DMS153 treated with DMSO at 0.1 percent for 48 hours (cell line): ENCODE measurements around the gene CYSTM1.
A peak's percentile ranks its signal among the peaks of the same experiment; 100 is the strongest.

Source experiments
- DNase-seq: peaks from one replicate; lab custom pipeline; 2025; ENCODE audit not compliant: unreplicated experiment; lab: John Stamatoyannopoulos, UW

Gene CYSTM1

GRCh38 chr5:140174465-140175366, at the start of gene CYSTM1:
TSS of gene CYSTM1 (plus strand) at chr5:140175188. CDS start at chr5:140194466, 19,278 bp downstream.
- peak; percentile 51 for DNase-seq

DNA sequence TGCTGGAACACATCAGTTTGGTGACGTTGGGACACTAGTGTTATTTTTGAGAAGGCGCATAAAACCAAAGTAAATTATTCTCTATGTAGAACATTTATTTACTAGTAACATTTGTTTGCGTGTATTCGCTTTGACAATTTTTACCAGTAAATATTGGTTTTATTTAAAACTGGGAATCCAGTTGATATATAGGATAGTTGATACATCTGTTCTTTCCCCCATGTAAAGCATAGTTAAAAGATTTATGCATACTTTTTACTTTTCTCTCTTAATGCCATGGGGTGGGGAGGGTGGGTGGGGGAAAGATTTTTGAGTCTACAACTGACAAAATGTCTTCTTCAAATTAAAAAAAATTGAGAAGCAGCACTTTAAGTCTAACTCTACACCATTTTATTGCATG, 49.4 kb upstream of the CYSTM1 start, which contains the start of gene IGIP:
TSS of gene IGIP (plus strand) at position 301 of the 400 bp plus-strand sequence. CDS start 2,540 bp downstream, outside the sequence.
- no peak for DNase-seq

DNA sequence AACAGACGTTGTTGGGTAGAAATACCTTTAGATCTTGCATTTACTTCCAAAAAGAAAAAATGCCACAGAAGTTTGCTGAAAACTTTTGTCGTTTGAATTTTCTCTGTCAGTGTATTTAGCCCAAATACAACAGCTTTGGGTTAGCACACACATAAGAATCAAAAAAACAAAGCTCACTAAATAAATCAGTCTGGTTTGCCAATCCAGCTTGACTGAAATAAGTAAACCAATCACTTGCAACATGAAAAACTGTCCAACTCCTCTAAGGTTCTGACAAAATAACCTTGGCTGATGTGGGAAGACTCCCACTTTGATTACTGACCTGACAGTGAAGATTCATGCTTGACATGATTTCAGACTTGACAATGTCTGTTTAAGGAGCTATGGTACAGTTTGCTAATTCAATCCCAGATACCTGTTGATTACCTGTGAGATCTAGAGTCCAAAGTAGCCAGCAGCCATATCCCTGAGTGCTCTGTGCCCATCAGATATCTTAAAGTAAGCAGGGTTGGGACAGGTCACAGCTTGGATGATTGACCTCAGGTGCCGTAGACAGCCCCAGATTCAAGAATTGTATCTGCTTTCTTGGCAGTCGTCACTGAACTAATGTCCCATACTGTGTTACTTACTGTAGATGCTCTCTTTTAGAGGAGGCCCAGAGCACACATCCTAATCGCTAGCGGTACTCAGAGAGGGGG, 48.5 kb upstream of the CYSTM1 start:
- no peak for DNase-seq

- no peak for DNase-seq
Observed at GRCh38 chr5:140128376-140128775, 46.6 kb upstream of the CYSTM1 start.

GRCh38 chr5:140130949-140131733, 43.8 kb upstream of the CYSTM1 start:
- no peak for DNase-seq

DNA sequence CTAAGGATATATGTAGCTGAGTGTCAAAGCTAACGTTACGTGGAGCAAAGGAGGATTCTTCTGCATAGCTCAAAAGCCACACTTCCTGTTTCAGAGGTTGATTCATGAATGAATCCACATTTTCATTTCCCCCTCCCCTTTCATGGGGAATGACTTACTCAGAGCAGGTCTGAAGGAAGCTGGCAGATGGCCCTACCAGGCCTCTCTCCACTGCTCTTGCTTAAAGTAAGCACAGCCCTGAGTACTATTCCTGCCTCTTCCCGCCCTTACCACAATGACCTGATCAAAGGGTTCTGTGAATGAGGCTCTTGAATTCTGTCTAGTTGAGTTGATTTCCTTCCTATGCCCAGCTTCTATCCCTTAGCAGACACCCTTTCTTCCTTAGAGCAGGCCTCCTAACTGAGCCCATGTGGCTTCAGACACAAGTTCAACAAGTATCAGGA, 43.0 kb upstream of the CYSTM1 start:
- no peak for DNase-seq

DNA sequence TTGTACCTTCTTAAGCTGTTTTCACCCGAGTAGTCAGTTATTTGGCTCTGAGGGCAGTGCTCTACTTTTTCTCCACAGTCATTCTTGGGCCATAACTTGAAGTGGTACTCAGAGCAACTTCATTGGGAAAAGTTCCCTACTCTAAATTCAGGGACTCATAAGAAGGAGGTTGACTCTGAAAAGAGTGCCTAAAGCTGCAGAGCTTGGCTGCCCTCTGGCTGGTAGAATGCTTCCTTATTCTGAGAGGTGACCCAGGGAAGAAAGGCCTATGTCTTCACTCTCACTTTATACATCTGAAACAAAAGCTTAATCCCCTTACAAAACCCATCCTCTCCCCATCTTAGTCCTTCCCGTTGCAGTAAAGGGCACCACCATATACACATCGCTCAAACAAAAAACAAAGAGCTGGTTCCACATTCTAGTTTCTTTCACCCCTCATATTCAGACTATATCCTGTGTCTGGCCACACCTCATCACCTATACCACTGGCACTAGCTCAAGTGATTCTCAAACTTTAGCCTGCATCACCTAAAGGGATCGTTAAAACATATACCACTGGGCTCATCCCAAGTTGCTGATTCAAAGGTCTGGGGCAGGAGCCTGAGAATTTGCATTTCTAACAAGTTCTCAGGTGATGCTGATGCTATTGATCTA, 41.3 kb upstream of the CYSTM1 start:
- DNase-seq: no peak

DNA sequence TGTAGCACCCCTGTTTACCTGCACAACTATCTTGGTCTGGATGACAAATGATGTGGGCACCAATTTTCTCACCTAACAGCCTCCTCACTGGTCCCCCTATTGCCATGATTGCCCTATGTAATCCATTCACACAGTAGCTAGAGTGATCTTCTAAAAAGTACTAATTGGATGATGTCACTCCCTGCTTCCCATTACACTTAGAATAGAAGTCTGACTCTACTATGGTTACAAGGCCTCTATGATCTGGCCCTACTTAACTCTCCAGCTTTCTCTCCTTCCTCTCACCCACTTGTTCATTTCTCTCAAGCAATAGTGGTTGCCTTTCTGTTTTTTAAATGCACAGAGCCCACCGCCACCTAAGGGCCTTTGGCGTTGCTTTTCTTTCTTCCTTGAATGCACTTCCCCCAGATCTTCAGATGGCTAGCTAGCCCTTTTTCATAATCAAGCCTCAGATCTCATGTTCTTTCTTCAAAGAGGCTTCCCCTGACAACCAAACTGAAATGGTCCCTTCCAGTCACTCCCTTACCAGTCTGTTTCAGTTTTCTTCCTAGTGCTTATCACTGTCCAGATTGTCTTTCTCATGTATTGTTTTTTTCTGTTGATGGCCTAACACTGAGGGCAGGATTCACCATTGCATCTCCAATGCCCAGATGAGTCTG, 40.6 kb upstream of the CYSTM1 start:
- DNase-seq: no peak

DNA sequence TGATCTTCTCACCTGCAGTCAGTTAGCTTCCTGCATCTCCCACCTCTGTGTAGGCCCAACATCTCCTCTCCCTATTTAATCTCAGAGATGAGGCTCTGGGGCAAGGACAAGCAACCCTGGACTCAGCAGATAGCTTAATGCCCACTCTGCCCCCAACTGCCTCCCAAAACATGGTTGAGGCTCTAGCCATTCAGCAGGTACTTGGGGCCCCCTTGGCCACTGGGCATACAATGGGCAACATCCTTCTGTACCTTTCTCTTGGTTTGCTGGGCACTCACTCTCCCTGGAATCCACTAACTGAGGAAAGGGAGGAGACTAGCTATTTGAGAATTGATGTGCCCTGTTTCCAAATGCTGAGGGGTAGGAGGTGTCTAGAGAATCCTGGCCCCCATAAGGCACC, 39.9 kb upstream of the CYSTM1 start:
- DNase-seq: no peak

DNA sequence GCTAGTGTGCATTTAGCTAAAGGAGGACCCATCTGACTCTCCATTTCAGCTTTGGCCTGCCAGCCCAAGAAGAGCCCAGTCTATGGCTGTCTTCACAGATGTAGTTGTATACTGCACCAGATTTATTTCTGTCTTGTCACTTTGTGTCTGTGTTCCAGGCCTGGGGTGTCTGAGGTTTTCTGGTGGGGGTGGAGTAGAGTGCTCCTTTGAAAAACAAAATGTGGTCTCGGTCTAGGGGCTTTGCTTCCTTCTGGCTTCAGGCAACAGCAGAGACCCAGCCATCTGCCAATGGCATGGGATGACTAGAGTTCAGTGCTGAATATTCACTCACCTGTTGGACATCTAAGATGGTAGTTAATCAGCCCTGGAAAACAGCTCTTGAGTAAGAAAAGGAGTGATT, 38.4 kb upstream of the CYSTM1 start:
- DNase-seq: no peak

DNA sequence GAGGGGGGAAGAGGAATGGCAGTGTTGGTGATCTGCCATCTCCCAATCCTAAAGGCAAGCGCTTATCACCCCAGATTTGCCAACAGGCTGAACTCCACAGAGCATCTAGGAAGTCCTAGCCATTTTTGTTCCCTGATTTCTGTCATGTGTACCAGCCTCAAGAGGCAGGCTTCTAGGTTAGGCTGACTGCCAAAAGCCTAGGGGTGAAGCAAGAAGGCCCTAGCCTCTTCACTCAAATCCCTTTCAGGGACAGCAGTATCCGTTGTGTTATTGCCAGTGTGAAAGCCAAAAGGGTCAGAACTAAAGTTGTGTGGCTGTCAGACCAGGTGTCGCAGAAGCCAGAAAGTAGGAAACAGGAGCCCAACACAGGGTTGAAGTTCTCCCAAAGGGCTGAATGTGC, 34.6 kb upstream of the CYSTM1 start:
- no peak for DNase-seq

GRCh38 chr5:140141241-140141640, 33.7 kb upstream of the CYSTM1 start:
- DNase-seq: no peak

GRCh38 chr5:140142246-140142645, 32.7 kb upstream of the CYSTM1 start:
- no peak for DNase-seq

GRCh38 chr5:140142856-140143255, 32.1 kb upstream of the CYSTM1 start:
- DNase-seq: no peak

DNA sequence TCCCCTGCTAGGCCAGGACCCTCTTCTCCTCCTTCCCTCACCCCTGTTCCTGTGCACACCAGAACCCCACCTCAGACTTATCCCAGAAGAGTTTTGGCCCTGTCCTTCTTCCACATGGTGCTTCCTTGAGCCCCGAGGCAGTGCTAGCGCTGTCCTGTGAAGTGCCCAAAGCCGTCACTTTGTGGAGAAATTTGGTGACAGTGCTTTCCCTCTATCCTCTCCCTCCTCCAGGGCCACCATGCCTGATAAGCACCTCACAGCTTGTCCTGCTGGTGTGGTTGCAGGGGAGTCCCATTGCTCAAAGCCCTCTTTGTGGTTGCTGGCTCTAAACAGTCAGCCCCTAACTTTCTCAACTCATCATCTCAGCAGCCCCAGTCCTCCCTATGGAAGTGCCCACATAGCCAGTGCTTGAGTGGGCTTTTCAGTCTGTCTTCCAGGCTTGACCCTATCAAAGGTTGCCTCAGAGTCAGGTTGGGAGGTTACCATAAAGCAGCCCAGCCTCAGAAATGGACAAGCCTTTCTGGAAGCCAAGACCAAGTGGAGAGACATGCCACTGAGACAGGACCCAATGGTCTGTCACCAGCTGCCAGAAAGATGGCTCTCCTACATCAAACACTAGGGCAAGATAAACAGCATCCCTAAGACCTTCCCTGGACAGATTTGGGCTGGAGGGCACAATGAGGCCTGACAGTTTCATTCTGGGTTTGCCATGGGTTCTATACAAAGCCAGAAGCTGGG, 31.3 kb upstream of the CYSTM1 start:
- DNase-seq: no peak

DNA sequence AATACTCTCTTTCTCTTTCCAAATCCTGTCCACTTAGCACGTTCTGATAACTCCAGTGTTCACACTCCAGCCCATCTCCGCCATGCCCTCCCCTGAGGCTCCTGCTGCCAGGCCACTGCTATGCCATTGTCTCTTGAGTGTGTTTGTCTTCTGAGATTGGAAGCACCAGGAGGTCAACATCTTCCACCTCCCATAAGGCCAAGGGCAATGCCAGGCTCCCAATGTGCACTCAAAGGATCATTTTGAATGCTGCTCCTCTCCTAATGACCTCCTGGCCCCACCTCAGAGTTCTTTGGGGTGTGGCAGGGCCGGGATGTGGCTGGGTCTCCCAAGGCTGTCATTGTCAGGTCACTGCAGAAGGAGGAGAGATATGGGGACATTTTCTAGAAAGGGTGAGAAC, 29.7 kb upstream of the CYSTM1 start:
- DNase-seq: no peak

DNA sequence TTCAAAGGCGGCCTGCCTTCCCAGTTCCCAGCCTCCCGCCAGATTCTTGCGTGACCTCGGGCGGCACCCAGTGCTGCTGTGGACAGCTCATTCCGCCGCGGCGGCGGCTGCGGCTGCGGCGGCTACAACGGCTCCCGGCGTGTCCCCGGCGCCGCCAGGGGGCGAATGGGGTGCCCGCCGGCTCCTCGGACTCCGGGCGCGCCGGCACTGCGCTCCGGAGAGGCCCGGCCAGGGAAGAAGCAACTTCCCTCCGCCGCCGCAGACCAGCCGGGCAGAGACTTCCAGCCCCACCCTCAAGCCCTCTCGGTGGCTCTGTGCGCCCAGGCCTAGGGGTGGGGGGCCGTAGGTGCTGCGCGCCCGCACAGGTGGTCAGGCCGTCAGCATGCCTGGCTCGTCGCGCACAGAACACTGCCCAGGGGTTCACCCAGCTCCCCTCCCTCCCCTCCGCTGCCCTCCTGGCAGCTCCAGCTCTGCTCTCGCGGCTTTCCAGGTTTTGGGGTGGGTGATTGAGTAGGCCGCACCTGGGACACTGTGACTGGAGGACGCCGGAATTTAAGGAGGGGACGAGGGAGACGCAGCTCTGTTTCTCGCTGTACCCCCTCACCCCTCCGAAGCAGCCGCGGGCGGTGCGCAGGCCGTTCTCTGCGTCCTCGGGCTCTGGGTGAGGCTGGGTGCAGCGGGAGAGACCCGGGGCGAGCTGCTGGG, 29.0 kb upstream of the CYSTM1 start:
- no peak for DNase-seq

DNA sequence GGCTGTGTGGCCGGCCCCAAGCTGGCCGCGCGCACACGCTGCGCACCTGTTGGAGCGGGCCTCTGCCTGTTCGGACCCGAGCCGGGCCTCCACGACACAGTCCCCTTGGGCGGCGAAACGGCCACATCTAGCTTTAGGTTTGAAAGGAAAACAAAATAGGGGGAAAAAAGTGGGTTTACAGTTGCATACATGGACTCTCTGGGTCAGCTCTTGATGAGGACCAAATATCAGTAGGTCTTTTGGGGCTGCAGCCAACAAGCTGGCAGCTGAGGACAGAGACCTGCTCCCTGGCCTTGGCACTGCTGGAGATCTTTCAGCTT, 28.5 kb upstream of the CYSTM1 start:
- no peak for DNase-seq

DNA sequence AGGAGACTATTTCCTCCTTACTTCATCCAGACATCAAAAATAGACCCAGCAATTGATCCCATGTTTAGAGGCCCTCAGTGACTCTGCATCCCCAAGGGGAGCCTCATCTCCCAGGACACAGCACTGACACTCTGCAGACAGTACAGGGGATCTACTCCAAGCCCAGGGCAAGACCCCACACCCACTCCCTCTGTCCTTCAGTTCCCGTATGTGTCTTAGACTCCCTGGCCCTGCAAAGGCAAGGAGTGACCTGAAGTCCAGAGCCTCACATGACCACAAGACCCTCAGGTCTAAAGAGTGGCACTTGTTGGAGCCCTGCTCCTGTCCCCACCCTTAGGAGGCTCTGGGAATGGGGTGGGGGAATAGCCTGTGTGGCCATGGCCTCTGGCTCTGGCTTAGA, 27.5 kb upstream of the CYSTM1 start:
- no peak for DNase-seq
